ENCODE measurements around the gene ANP32E. TPM values are rescaled to one million over a fixed set of nuclear protein-coding genes. Genes with fewer than 3 reads are reported as not detected.

The ANP32E gene
- total and polyA plus RNA-seq, 2 of the 13 experiments (the other 11 are each of a cell fraction or from before 2014, with no cell fraction given): 10.3 to 53.0 TPM

GRCh38 chr1:150235852-150236613, at the start of gene ANP32E (continued):
- TF ChIP-seq GMEB1 (CRISPR knock-in tag; IDR thresholded peaks at IDR 0.05; ENCODE audit: borderline replicate concordance) (peak; percentile 74; the same call in 1 of the 2 replicates), ZNF138 (CRISPR knock-in tag; IDR thresholded peaks at IDR 0.05; ENCODE audit: low read depth) (no peak), GATAD2A (CRISPR knock-in tag; IDR thresholded peaks at IDR 0.05) (peak; percentile 73), ZNF562 (CRISPR knock-in tag; IDR thresholded peaks at IDR 0.05; ENCODE audit: borderline replicate concordance) (0 out of 2 replicates have a peak, but pooled peaks have one; percentile 22), JUND (CRISPR knock-in tag; IDR thresholded peaks at IDR 0.05) (0 out of 2 replicates have a peak, but pooled peaks have one; percentile 66), SALL2 (CRISPR knock-in tag; IDR thresholded peaks at IDR 0.05) (peak; percentile 83), LCORL (IDR thresholded peaks at IDR 0.05) (no peak), LCORL (CRISPR knock-in tag; IDR thresholded peaks at IDR 0.05) (peak; percentile 82), UBTF (CRISPR knock-in tag; IDR thresholded peaks at IDR 0.05) (peak; percentile 71), ATF1 (CRISPR knock-in tag; IDR thresholded peaks at IDR 0.05) (peak; percentile 96), POLR2AphosphoS2 (IDR thresholded peaks at IDR 0.05; ENCODE audit: low read depth, low read length) (no peak), ZNF761 (CRISPR knock-in tag; conservative IDR thresholded peaks at IDR 0.05) (peak; percentile 82), TBX2 (CRISPR knock-in tag; IDR thresholded peaks at IDR 0.05; ENCODE audit: borderline replicate concordance) (peak; percentile 36; the same call in 1 of the 2 replicates), ZNF607 (CRISPR knock-in tag; IDR thresholded peaks at IDR 0.05; ENCODE audit: borderline replicate concordance) (peak; percentile 69; the same call in 1 of the 2 replicates), ZNF564 (CRISPR knock-in tag; IDR thresholded peaks at IDR 0.05) (peak; percentile 79; the same call in 1 of the 2 replicates), GFI1 (CRISPR knock-in tag; IDR thresholded peaks at IDR 0.05; ENCODE audit: borderline replicate concordance) (peak; percentile 48; the same call in 1 of the 2 replicates), NR3C1 (CRISPR knock-in tag; IDR thresholded peaks at IDR 0.05) (no peak), ZNF724P (CRISPR knock-in tag; IDR thresholded peaks at IDR 0.05; ENCODE audit: borderline replicate concordance) (0 out of 2 replicates have a peak, but pooled peaks have one; percentile 1), ZNF451 (CRISPR knock-in tag; IDR thresholded peaks at IDR 0.05) (no peak), ZNF33B (CRISPR knock-in tag; IDR thresholded peaks at IDR 0.05) (no peak), SIN3A (IDR thresholded peaks at IDR 0.05; ENCODE audit: borderline replicate concordance, low read depth, low read length) (peak; percentile 48; the same call in 1 of the 2 replicates), DR1 (CRISPR knock-in tag; IDR thresholded peaks at IDR 0.05) (peak; percentile 87), ZNF350 (CRISPR knock-in tag; IDR thresholded peaks at IDR 0.05; ENCODE audit: borderline replicate concordance, low read depth) (peak; percentile 55; the same call in 1 of the 2 replicates), HDAC2 (CRISPR knock-in tag; IDR thresholded peaks at IDR 0.05) (peak; percentile 65; the same call in 1 of the 2 replicates), ZBTB37 (CRISPR knock-in tag; IDR thresholded peaks at IDR 0.05) (no peak), ZNF264 (CRISPR knock-in tag; IDR thresholded peaks at IDR 0.05) (0 out of 2 replicates have a peak, but pooled peaks have one; percentile 24)
